DND-41 (cell line): Measurements from ENCODE around the gene RLN2.
"Not testable (repeated sequence)": the region's sequence is repeated elsewhere in the genome, so short reads cannot be mapped to it uniquely, and the experiment has no call there.

Experiments used
- ATAC-seq: fragments of 200-7000 bp; cut with Tn5 transposase; 3 replicates; pipeline ENCODE4 v1.9.1; 2021; ENCODE audit warnings: low read depth; ENCODE audit not compliant: insufficient read depth
- DNase-seq: peaks from one replicate; pipeline ENCODE4 v3.0.0-alpha.2; 2020
- H2AFZ ChIP-seq: 2 replicates; pipeline ENCODE4 v1.6.0; 2012; ENCODE audit warnings: low read depth, low read length
- H3K27ac ChIP-seq: 2 replicates; pipeline ENCODE4 v1.5.1; 2012; ENCODE audit warnings: low read length, inconsistent platforms
- H3K27me3 ChIP-seq: fragments of 200-600 bp; sonication (generic); 2 replicates; pipeline ENCODE4 v1.6.0; 2012; ENCODE audit warnings: low read length, mild to moderate bottlenecking, inconsistent platforms; ENCODE audit not compliant: insufficient read depth, poor library complexity
- H3K36me3 ChIP-seq: 2 replicates; pipeline ENCODE4 v1.5.1; 2012; ENCODE audit warnings: low read length, inconsistent platforms; ENCODE audit not compliant: insufficient read depth
- H3K4me1 ChIP-seq: 2 replicates; pipeline ENCODE4 v1.5.1; 2012; ENCODE audit warnings: mild to moderate bottlenecking, low read length; ENCODE audit not compliant: insufficient read depth
- H3K4me2 ChIP-seq: 2 replicates; pipeline ENCODE4 v1.6.0; 2012; ENCODE audit warnings: mild to moderate bottlenecking, moderate library complexity, low read length, inconsistent platforms; ENCODE audit not compliant: insufficient read depth
- H3K4me3 ChIP-seq, 2 experiments: fragments of 200-600 bp in 1 of 2; shearing (Covaris generic) in 1 of 2; 2 replicates each; pipeline ENCODE4 v1.5.1; 2012 to 2016; ENCODE audit warnings: inconsistent platforms in 2 of 2, low read length in 2 of 2, mild to moderate bottlenecking in 2 of 2, low read depth in 1 of 2, moderate library complexity in 1 of 2
- H3K79me2 ChIP-seq: 2 replicates; pipeline ENCODE4 v1.6.0; 2012; ENCODE audit warnings: low read length, inconsistent platforms; ENCODE audit not compliant: insufficient read depth
- H3K9ac ChIP-seq: 2 replicates; pipeline ENCODE4 v1.6.0; 2012; ENCODE audit warnings: low read depth, mild to moderate bottlenecking, inconsistent platforms, low read length, moderate library complexity
- H3K9me3 ChIP-seq: 2 replicates; pipeline ENCODE4 v1.5.1; 2012; ENCODE audit warnings: low read length, moderate library complexity, mild to moderate bottlenecking, inconsistent platforms; ENCODE audit not compliant: insufficient read depth, severe bottlenecking
- H4K20me1 ChIP-seq: 2 replicates; pipeline ENCODE4 v1.6.0; 2012; ENCODE audit warnings: low read length; ENCODE audit not compliant: insufficient read depth
- CTCF ChIP-seq: IDR thresholded peaks from 2 replicates; pipeline ENCODE4 v1.5.1; 2012; ENCODE audit warnings: borderline replicate concordance, low read length, moderate library complexity, mild to moderate bottlenecking; ENCODE audit not compliant: poor library complexity, severe bottlenecking; ENCODE audit errors: extremely low read depth
- EZH2 ChIP-seq: IDR thresholded peaks from 3 replicates; pipeline ENCODE4 v1.6.1; 2012; ENCODE audit warnings: borderline replicate concordance, low read depth, mild to moderate bottlenecking, moderate library complexity, low read length, inconsistent platforms; ENCODE audit not compliant: severe bottlenecking

The RLN2 gene

GRCh38 chr9:5336688-5337087, 32.2 kb upstream of the RLN2 start:
- H3K9ac ChIP-seq: peak overlapping the region; percentile 44; the same call in 1 of the 2 replicates

GRCh38 chr9:5331276-5331675, 26.8 kb upstream of the RLN2 start:
- not testable (repeated sequence) for H3K27me3 ChIP-seq, H2AFZ ChIP-seq, H3K4me3 ChIP-seq, ATAC-seq, DNase-seq, H3K79me2 ChIP-seq, H3K36me3 ChIP-seq, H3K9me3 ChIP-seq, H3K4me2 ChIP-seq, H3K27ac ChIP-seq, H4K20me1 ChIP-seq, H3K9ac ChIP-seq
- H3K4me1 ChIP-seq: peaks cover 18% of the 10 kb centered on the region

More at GRCh38 chr9:5336688-5337087, 32.2 kb upstream of the RLN2 start:
- H3K4me1 ChIP-seq: peaks cover 27% of the 10 kb centered on the region
- H3K4me3 ChIP-seq: peak overlapping the region in 1 of 2 experiments; percentile 27; a peak in 1 of 4 replicates
- no peaks in the 10 kb centered on the region for H3K79me2 ChIP-seq
- DNase-seq (peak; percentile 69), ATAC-seq (peak; percentile 99)
- no peaks in the 10 kb centered on the region for H3K36me3 ChIP-seq
- H2AFZ ChIP-seq: peak overlapping the region; percentile 47
- H3K9me3 ChIP-seq: no peaks in the 10 kb centered on the region
- TF ChIP-seq EZH2 (no peak), CTCF (no peak)
- H4K20me1 ChIP-seq: no peaks in the 10 kb centered on the region
- no peaks in the 10 kb centered on the region for H3K27me3 ChIP-seq
- H3K4me2 ChIP-seq: peak overlapping the region; percentile 51
- H3K27ac ChIP-seq: peak overlapping the region; percentile 82

- no peak overlapping the region for H2AFZ ChIP-seq
- no peak for DNase-seq
- no peaks in the 10 kb centered on the region for H3K36me3 ChIP-seq
- no peaks in the 10 kb centered on the region for H3K27me3 ChIP-seq
- TF ChIP-seq CTCF (no peak), EZH2 (no peak)
- H3K9me3 ChIP-seq: no peaks in the 10 kb centered on the region
- no peak overlapping the region for H3K9ac ChIP-seq
- H3K4me2 ChIP-seq: no peak overlapping the region
- no peaks in the 10 kb centered on the region for H3K79me2 ChIP-seq
- H3K27ac ChIP-seq: no peak overlapping the region
- no peaks in the 10 kb centered on the region for H4K20me1 ChIP-seq
- no peak overlapping the region for H3K4me3 ChIP-seq
- no peak for ATAC-seq
- peaks cover 13% of the 10 kb centered on the region for H3K4me1 ChIP-seq
Observed at GRCh38 chr9:5326893-5327548, 22.5 kb upstream of the RLN2 start.

- H3K9me3 ChIP-seq: no peaks in the 10 kb centered on the region
- no peaks in the 10 kb centered on the region for H3K79me2 ChIP-seq
- no peaks in the 10 kb centered on the region for H3K36me3 ChIP-seq
- H3K4me3 ChIP-seq: no peak overlapping the region
- H3K27ac ChIP-seq: no peak overlapping the region
- no peak overlapping the region for H3K9ac ChIP-seq
- H3K27me3 ChIP-seq: no peaks in the 10 kb centered on the region
- TF ChIP-seq CTCF: no peak
- TF ChIP-seq EZH2: no peak
- no peaks in the 10 kb centered on the region for H4K20me1 ChIP-seq
- H3K4me1 ChIP-seq: peaks cover 13% of the 10 kb centered on the region
- H3K4me2 ChIP-seq: no peak overlapping the region
- H2AFZ ChIP-seq: no peak overlapping the region
- ATAC-seq (peak; percentile 97), DNase-seq (peak; percentile 42)
Observed at GRCh38 chr9:5326187-5326586, 21.7 kb upstream of the RLN2 start.

- not testable (repeated sequence) for H4K20me1 ChIP-seq, H3K4me2 ChIP-seq, H2AFZ ChIP-seq, H3K9ac ChIP-seq, H3K36me3 ChIP-seq, H3K4me1 ChIP-seq, H3K4me3 ChIP-seq, H3K27ac ChIP-seq, H3K79me2 ChIP-seq, H3K9me3 ChIP-seq, H3K27me3 ChIP-seq
- DNase-seq: peak; percentile 20
- peak; percentile 62; the same call in 2 of the 3 replicates for ATAC-seq
Observed at GRCh38 chr9:5321601-5322000, 17.1 kb upstream of the RLN2 start.
